ENCODE results near the gene PEX5L. TPM values are rescaled to one million over a fixed set of nuclear protein-coding genes. Genes with fewer than 3 reads are reported as not detected.

Gene PEX5L
- total RNA-seq, 1 experiment from 2014 or later: 3.2 TPM

DNA sequence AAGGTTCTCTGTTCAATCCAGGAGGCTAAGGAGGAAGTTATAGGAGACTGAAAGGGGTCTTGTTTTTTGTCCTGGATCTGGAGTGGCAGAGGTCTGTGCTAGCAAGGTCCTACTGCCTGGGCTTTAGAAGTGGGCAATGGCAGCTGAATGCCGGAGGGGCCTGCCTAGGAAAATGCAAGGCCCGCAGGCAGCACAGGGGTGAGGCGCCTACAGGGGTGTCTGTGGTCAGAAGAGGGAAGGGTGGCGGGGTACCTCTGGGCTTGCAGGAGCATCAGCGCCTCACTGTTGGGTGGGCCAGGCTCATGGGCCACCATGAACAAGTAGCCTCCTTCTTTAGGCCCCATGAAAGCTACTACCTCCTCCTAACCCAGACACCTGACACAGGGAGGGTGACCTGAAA, 175.4 kb downstream of the PEX5L start:
- Mint-ChIP-seq H3K4me1 (peaks cover 8% of the 10 kb centered on the region), H3K9me3 (peaks cover 16% of the 10 kb centered on the region), H3K36me3 (no peaks in the 10 kb centered on the region; the same call in 1 of the 2 replicates), H3K27ac (no peak overlapping the region), H3K27me3 (ENCODE audit: low read depth) (no peaks in the 10 kb centered on the region), H3K4me3 (no peak overlapping the region)
- ChIA-PET CTCF (no interaction called here), POLR2A (no interaction called here)
- DNase-seq (ENCODE audit: low spot score) (no peak), ATAC-seq (no peak)
- TF ChIP-seq CREM (CRISPR knock-in tag; IDR thresholded peaks at IDR 0.05) (no peak), ZNF219 (CRISPR knock-in tag; IDR thresholded peaks at IDR 0.05; ENCODE audit: borderline replicate concordance) (no peak), ZNF396 (CRISPR knock-in tag; IDR thresholded peaks at IDR 0.05; ENCODE audit: borderline replicate concordance) (no peak), ZBTB21 (CRISPR knock-in tag; IDR thresholded peaks at IDR 0.05; ENCODE audit: borderline replicate concordance) (no peak), NFE2L1 (CRISPR knock-in tag; IDR thresholded peaks at IDR 0.05) (no peak), ESRRA (CRISPR knock-in tag; IDR thresholded peaks at IDR 0.05; ENCODE audit: borderline replicate concordance) (no peak), RORB (CRISPR knock-in tag; IDR thresholded peaks at IDR 0.05) (no peak), SP1 (CRISPR knock-in tag; conservative IDR thresholded peaks at IDR 0.05) (no peak), ZNF671 (CRISPR knock-in tag; IDR thresholded peaks at IDR 0.05) (no peak), OVOL2 (CRISPR knock-in tag; IDR thresholded peaks at IDR 0.05; ENCODE audit: borderline replicate concordance) (no peak)
- TF ChIP-seq, protein P1, sequence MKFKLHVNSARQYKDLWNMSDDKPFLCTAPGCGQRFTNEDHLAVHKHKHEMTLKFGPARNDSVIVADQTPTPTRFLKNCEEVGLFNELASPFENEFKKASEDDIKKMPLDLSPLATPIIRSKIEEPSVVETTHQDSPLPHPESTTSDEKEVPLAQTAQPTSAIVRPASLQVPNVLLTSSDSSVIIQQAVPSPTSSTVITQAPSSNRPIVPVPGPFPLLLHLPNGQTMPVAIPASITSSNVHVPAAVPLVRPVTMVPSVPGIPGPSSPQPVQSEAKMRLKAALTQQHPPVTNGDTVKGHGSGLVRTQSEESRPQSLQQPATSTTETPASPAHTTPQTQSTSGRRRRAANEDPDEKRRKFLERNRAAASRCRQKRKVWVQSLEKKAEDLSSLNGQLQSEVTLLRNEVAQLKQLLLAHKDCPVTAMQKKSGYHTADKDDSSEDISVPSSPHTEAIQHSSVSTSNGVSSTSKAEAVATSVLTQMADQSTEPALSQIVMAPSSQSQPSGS (CRISPR knock-in tag; IDR thresholded peaks at IDR 0.05; ENCODE audit: borderline replicate concordance, low read depth): no peak
- TF ChIP-seq, protein P2, sequence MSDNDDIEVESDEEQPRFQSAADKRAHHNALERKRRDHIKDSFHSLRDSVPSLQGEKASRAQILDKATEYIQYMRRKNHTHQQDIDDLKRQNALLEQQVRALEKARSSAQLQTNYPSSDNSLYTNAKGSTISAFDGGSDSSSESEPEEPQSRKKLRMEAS (CRISPR knock-in tag; IDR thresholded peaks at IDR 0.05): no peak
- TF ChIP-seq, protein P3, sequence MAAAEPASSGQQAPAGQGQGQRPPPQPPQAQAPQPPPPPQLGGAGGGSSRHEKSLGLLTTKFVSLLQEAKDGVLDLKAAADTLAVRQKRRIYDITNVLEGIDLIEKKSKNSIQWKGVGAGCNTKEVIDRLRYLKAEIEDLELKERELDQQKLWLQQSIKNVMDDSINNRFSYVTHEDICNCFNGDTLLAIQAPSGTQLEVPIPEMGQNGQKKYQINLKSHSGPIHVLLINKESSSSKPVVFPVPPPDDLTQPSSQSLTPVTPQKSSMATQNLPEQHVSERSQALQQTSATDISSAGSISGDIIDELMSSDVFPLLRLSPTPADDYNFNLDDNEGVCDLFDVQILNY (CRISPR knock-in tag; IDR thresholded peaks at IDR 0.05): no peak
- TF ChIP-seq, protein P4, sequence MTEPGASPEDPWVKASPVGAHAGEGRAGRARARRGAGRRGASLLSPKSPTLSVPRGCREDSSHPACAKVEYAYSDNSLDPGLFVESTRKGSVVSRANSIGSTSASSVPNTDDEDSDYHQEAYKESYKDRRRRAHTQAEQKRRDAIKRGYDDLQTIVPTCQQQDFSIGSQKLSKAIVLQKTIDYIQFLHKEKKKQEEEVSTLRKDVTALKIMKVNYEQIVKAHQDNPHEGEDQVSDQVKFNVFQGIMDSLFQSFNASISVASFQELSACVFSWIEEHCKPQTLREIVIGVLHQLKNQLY (CRISPR knock-in tag; IDR thresholded peaks at IDR 0.05): no peak
- TF ChIP-seq, protein P5, sequence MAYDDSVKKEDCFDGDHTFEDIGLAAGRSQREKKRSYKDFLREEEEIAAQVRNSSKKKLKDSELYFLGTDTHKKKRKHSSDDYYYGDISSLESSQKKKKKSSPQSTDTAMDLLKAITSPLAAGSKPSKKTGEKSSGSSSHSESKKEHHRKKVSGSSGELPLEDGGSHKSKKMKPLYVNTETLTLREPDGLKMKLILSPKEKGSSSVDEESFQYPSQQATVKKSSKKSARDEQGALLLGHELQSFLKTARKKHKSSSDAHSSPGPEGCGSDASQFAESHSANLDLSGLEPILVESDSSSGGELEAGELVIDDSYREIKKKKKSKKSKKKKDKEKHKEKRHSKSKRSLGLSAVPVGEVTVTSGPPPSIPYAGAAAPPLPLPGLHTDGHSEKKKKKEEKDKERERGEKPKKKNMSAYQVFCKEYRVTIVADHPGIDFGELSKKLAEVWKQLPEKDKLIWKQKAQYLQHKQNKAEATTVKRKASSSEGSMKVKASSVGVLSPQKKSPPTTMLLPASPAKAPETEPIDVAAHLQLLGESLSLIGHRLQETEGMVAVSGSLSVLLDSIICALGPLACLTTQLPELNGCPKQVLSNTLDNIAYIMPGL (CRISPR knock-in tag; IDR thresholded peaks at IDR 0.05): no peak
- TF ChIP-seq, protein P6, sequence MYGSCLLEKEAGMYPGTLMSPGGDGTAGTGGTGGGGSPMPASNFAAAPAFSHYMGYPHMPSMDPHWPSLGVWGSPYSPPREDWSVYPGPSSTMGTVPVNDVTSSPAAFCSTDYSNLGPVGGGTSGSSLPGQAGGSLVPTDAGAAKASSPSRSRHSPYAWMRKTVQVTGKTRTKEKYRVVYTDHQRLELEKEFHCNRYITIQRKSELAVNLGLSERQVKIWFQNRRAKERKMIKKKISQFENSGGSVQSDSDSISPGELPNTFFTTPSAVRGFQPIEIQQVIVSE (CRISPR knock-in tag; IDR thresholded peaks at IDR 0.05; ENCODE audit: borderline replicate concordance): no peak
- TF ChIP-seq, protein P7, sequence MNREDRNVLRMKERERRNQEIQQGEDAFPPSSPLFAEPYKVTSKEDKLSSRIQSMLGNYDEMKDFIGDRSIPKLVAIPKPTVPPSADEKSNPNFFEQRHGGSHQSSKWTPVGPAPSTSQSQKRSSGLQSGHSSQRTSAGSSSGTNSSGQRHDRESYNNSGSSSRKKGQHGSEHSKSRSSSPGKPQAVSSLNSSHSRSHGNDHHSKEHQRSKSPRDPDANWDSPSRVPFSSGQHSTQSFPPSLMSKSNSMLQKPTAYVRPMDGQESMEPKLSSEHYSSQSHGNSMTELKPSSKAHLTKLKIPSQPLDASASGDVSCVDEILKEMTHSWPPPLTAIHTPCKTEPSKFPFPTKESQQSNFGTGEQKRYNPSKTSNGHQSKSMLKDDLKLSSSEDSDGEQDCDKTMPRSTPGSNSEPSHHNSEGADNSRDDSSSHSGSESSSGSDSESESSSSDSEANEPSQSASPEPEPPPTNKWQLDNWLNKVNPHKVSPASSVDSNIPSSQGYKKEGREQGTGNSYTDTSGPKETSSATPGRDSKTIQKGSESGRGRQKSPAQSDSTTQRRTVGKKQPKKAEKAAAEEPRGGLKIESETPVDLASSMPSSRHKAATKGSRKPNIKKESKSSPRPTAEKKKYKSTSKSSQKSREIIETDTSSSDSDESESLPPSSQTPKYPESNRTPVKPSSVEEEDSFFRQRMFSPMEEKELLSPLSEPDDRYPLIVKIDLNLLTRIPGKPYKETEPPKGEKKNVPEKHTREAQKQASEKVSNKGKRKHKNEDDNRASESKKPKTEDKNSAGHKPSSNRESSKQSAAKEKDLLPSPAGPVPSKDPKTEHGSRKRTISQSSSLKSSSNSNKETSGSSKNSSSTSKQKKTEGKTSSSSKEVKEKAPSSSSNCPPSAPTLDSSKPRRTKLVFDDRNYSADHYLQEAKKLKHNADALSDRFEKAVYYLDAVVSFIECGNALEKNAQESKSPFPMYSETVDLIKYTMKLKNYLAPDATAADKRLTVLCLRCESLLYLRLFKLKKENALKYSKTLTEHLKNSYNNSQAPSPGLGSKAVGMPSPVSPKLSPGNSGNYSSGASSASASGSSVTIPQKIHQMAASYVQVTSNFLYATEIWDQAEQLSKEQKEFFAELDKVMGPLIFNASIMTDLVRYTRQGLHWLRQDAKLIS (CRISPR knock-in tag; IDR thresholded peaks at IDR 0.05; ENCODE audit: borderline replicate concordance): no peak
- TF ChIP-seq, protein P8, sequence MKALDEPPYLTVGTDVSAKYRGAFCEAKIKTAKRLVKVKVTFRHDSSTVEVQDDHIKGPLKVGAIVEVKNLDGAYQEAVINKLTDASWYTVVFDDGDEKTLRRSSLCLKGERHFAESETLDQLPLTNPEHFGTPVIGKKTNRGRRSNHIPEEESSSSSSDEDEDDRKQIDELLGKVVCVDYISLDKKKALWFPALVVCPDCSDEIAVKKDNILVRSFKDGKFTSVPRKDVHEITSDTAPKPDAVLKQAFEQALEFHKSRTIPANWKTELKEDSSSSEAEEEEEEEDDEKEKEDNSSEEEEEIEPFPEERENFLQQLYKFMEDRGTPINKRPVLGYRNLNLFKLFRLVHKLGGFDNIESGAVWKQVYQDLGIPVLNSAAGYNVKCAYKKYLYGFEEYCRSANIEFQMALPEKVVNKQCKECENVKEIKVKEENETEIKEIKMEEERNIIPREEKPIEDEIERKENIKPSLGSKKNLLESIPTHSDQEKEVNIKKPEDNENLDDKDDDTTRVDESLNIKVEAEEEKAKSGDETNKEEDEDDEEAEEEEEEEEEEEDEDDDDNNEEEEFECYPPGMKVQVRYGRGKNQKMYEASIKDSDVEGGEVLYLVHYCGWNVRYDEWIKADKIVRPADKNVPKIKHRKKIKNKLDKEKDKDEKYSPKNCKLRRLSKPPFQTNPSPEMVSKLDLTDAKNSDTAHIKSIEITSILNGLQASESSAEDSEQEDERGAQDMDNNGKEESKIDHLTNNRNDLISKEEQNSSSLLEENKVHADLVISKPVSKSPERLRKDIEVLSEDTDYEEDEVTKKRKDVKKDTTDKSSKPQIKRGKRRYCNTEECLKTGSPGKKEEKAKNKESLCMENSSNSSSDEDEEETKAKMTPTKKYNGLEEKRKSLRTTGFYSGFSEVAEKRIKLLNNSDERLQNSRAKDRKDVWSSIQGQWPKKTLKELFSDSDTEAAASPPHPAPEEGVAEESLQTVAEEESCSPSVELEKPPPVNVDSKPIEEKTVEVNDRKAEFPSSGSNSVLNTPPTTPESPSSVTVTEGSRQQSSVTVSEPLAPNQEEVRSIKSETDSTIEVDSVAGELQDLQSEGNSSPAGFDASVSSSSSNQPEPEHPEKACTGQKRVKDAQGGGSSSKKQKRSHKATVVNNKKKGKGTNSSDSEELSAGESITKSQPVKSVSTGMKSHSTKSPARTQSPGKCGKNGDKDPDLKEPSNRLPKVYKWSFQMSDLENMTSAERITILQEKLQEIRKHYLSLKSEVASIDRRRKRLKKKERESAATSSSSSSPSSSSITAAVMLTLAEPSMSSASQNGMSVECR (CRISPR knock-in tag; IDR thresholded peaks at IDR 0.05; ENCODE audit: borderline replicate concordance): no peak

All from WTC11 (cell line).